ENCODE measurements around the gene IL1RN. TPM values are rescaled to one million over a fixed set of nuclear protein-coding genes. Genes with fewer than 3 reads are reported as not detected.

The IL1RN gene
- total and polyA plus RNA-seq, 2 of the 13 experiments (the other 11 are each of a cell fraction or from before 2014, with no cell fraction given), result 21.2 to 101 TPM

DNA sequence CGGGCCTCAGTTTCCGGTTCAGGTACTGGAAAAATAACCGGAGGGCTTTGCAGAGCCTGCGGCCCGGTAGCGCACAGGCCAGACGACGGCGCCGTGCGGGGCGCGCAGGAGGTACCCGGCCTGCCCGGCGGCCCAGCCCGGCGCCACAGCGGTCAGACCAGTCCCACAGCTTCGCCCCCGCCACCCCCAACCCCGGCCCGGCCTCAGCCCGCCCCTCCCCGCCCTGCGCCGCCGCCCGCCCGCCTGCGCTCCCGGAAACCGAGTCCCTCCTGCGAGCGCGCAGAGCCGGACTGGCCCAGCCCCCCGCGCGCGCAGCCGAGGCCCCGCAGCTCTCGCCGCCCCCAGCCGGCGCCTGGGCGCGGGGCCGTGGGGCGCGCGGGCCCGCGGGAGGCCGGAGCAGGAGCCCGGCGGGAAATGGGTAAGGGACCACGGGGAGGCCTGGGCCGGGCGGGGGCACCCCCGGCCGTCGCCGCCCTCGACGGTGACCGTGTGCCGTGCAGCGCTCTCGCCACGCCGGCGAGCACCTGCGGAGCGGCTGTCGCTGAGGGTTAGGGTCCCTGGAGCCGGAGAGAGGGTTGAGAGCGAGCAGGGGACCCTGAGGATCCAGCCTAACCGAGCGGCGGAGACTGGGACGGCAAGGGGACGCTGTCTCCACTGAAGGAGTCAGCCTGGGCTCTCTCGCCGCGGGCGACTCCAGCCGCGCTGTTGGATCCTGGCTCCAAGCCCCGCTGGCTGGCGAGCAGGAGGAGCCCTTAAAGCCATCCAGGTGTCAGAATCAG, 29.9 kb downstream of the IL1RN start (continued):
- TF ChIP-seq, protein P1, sequence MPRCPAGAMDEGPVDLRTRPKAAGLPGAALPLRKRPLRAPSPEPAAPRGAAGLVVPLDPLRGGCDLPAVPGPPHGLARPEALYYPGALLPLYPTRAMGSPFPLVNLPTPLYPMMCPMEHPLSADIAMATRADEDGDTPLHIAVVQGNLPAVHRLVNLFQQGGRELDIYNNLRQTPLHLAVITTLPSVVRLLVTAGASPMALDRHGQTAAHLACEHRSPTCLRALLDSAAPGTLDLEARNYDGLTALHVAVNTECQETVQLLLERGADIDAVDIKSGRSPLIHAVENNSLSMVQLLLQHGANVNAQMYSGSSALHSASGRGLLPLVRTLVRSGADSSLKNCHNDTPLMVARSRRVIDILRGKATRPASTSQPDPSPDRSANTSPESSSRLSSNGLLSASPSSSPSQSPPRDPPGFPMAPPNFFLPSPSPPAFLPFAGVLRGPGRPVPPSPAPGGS (CRISPR knock-in tag; IDR thresholded peaks at IDR 0.05), result no peak
- TF ChIP-seq ZNF572 (CRISPR knock-in tag; IDR thresholded peaks at IDR 0.05) (no peak), ERF (CRISPR knock-in tag; IDR thresholded peaks at IDR 0.05) (no peak; the same call in 1 of the 2 replicates), HOXA5 (CRISPR knock-in tag; IDR thresholded peaks at IDR 0.05) (no peak), KMT2B (CRISPR knock-in tag; IDR thresholded peaks at IDR 0.05) (no peak), SMC3 (IDR thresholded peaks at IDR 0.05; ENCODE audit: low read length) (no peak), ZBTB7B (CRISPR knock-in tag; IDR thresholded peaks at IDR 0.05) (no peak), RXRB (CRISPR knock-in tag; IDR thresholded peaks at IDR 0.05; ENCODE audit: borderline replicate concordance) (no peak), EEA1 (CRISPR knock-in tag; IDR thresholded peaks at IDR 0.05; ENCODE audit: borderline replicate concordance) (no peak), MAFF (IDR thresholded peaks at IDR 0.05; ENCODE audit: low read depth, low read length) (no peak), CREB1 (IDR thresholded peaks at IDR 0.05) (no peak), CREB1 (CRISPR knock-in tag; IDR thresholded peaks at IDR 0.05) (no peak), ZNF792 (CRISPR knock-in tag; IDR thresholded peaks at IDR 0.05) (no peak), KLF11 (CRISPR knock-in tag; IDR thresholded peaks at IDR 0.05) (no peak), ZNF317 (CRISPR knock-in tag; IDR thresholded peaks at IDR 0.05) (no peak), RBM39 (IDR thresholded peaks at IDR 0.05; ENCODE audit: low read depth, low read length, poor library complexity, severe bottlenecking) (no peak), EP300 (IDR thresholded peaks at IDR 0.05; ENCODE audit: low read depth in 2 of 2, low read length in 2 of 2) (no peak), EP300 (CRISPR knock-in tag; IDR thresholded peaks at IDR 0.05; ENCODE audit: borderline replicate concordance) (no peak), CEBPB (IDR thresholded peaks at IDR 0.05; ENCODE audit: borderline replicate concordance, low read depth, low read length) (no peak), ZNF350 (CRISPR knock-in tag; IDR thresholded peaks at IDR 0.05; ENCODE audit: borderline replicate concordance, low read depth) (no peak), ZNF720 (CRISPR knock-in tag; IDR thresholded peaks at IDR 0.05) (no peak), ATF7-NPFF (CRISPR knock-in tag; IDR thresholded peaks at IDR 0.05; ENCODE audit: low read depth) (no peak), ZNF3 (CRISPR knock-in tag; IDR thresholded peaks at IDR 0.05) (no peak)
- TF ChIP-seq, protein P2, sequence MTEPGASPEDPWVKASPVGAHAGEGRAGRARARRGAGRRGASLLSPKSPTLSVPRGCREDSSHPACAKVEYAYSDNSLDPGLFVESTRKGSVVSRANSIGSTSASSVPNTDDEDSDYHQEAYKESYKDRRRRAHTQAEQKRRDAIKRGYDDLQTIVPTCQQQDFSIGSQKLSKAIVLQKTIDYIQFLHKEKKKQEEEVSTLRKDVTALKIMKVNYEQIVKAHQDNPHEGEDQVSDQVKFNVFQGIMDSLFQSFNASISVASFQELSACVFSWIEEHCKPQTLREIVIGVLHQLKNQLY (CRISPR knock-in tag; IDR thresholded peaks at IDR 0.05), result no peak
- TF ChIP-seq, protein P3, sequence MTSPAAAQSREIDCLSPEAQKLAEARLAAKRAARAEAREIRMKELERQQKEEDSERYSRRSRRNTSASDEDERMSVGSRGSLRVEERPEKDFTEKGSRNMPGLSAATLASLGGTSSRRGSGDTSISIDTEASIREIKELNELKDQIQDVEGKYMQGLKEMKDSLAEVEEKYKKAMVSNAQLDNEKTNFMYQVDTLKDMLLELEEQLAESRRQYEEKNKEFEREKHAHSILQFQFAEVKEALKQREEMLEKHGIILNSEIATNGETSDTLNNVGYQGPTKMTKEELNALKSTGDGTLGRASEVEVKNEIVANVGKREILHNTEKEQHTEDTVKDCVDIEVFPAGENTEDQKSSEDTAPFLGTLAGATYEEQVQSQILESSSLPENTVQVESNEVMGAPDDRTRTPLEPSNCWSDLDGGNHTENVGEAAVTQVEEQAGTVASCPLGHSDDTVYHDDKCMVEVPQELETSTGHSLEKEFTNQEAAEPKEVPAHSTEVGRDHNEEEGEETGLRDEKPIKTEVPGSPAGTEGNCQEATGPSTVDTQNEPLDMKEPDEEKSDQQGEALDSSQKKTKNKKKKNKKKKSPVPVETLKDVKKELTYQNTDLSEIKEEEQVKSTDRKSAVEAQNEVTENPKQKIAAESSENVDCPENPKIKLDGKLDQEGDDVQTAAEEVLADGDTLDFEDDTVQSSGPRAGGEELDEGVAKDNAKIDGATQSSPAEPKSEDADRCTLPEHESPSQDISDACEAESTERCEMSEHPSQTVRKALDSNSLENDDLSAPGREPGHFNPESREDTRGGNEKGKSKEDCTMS (CRISPR knock-in tag; conservative IDR thresholded peaks at IDR 0.05), result no peak
- TF ChIP-seq, protein P4, sequence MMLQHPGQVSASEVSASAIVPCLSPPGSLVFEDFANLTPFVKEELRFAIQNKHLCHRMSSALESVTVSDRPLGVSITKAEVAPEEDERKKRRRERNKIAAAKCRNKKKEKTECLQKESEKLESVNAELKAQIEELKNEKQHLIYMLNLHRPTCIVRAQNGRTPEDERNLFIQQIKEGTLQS (CRISPR knock-in tag; IDR thresholded peaks at IDR 0.05), result no peak
- TF ChIP-seq, protein P5, sequence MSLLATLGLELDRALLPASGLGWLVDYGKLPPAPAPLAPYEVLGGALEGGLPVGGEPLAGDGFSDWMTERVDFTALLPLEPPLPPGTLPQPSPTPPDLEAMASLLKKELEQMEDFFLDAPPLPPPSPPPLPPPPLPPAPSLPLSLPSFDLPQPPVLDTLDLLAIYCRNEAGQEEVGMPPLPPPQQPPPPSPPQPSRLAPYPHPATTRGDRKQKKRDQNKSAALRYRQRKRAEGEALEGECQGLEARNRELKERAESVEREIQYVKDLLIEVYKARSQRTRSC (CRISPR knock-in tag; IDR thresholded peaks at IDR 0.05; ENCODE audit: low read depth), result no peak
